Natural killer cell (primary cell): ENCODE results near the gene PPFIA1. TPM values are rescaled to one million over a fixed set of nuclear protein-coding genes. Genes with fewer than 3 reads are reported as not detected.
A peak's percentile ranks its signal among the peaks of the same experiment; 100 is the strongest.

ENCODE experiments used
- ATAC-seq, 3 donors: fragments of 150-1000 bp in 2 of 3; fragments of 200-7000 bp in 1 of 3; cut with Tn5 transposase; 1 replicate in 1 of 3; 2 replicates in 2 of 3; pipeline ENCODE4 v1.10.0; 2021; ENCODE audit warnings: mild to moderate bottlenecking in 2 of 3, moderate library complexity in 2 of 3
- DNase-seq, 2 donors: peaks; one replicate each; pipeline versions ENCODE4 v3.0.0 to v3.0.0-alpha.2; 2013 to 2021; ENCODE audit warnings: mixed read lengths in 1 of 2
- H3K27ac ChIP-seq: one replicate; pipeline ENCODE4 v1.5.1; 2013; ENCODE audit warnings: mild to moderate bottlenecking, low read length
- H3K27me3 ChIP-seq: one replicate; pipeline ENCODE4 v1.6.1; 2013; ENCODE audit warnings: low read length; ENCODE audit not compliant: control insufficient read depth, insufficient read depth
- H3K36me3 ChIP-seq: one replicate; pipeline ENCODE4 v1.6.1; 2013; ENCODE audit warnings: low read length; ENCODE audit not compliant: control insufficient read depth, insufficient read depth
- H3K4me1 ChIP-seq: one replicate; pipeline ENCODE4 v1.6.1; 2013; ENCODE audit warnings: low read length; ENCODE audit not compliant: control insufficient read depth, insufficient read depth
- H3K4me3 ChIP-seq: one replicate; pipeline ENCODE4 v1.5.1; 2013; ENCODE audit warnings: low read length
- H3K9me3 ChIP-seq: one replicate; pipeline ENCODE4 v1.6.1; 2013; ENCODE audit warnings: low read length; ENCODE audit not compliant: control insufficient read depth, insufficient read depth
- H3K27ac Mint-ChIP-seq, 2 donors: one replicate each; pipeline ENCODE4 v1.8.0; 2022; ENCODE audit warnings: mild to moderate bottlenecking in 2 of 2, mixed read lengths in 2 of 2, moderate library complexity in 1 of 2
- H3K27me3 Mint-ChIP-seq, 2 donors: one replicate each; pipeline ENCODE4 v1.8.0; 2022; ENCODE audit warnings: low read depth in 2 of 2, mixed read lengths in 2 of 2
- H3K36me3 Mint-ChIP-seq: one replicate; pipeline ENCODE4 v1.8.0; 2022; ENCODE audit warnings: mixed read lengths
- H3K4me1 Mint-ChIP-seq, 2 donors: one replicate each; pipeline ENCODE4 v1.8.0; 2022; ENCODE audit warnings: mixed read lengths in 2 of 2
- H3K4me3 Mint-ChIP-seq: one replicate; pipeline ENCODE4 v1.8.0; 2022; ENCODE audit warnings: mild to moderate bottlenecking, moderate library complexity, mixed read lengths
- H3K9me3 Mint-ChIP-seq, 2 donors: one replicate each; pipeline ENCODE4 v1.8.0; 2022; ENCODE audit warnings: mixed read lengths in 2 of 2
- WGBS: methylation state at CpG from one replicate; pipeline ENCODE4 v1.1.7; 2013; ENCODE audit warnings: missing lambda C conversion rate; ENCODE audit not compliant: insufficient coverage; 5-methylcytosine and 5-hydroxymethylcytosine counted together
- intact Hi-C: fragments of 100-400 bp; cut with micrococcal nuclease; formaldehyde crosslinking; loops from one replicate; pipeline ENCODE4 v1.14.2; 2022
- total RNA-seq, 4 donors: library from RNA; stranded (reverse); fragments of 120-200 nt in 1 of 4; gene quantifications; one replicate each; pipeline versions ENCODE4 v1.2.3 to v1.2.4, GENCODE V29; 2013 to 2022
- TF ChIP-seq, protein P1 (sequence below): fragments of 200-600 bp; IDR thresholded peaks from one replicate; pipeline ENCODE4 v1.8.0; 2022; ENCODE audit warnings: antibody characterized with exemption

Gene PPFIA1
- total RNA-seq, 3 donors from 2014 or later (not counting 1 experiment from before 2014, with no cell fraction given), result 42.1 to 75.4 (median 51.7) TPM

DNA sequence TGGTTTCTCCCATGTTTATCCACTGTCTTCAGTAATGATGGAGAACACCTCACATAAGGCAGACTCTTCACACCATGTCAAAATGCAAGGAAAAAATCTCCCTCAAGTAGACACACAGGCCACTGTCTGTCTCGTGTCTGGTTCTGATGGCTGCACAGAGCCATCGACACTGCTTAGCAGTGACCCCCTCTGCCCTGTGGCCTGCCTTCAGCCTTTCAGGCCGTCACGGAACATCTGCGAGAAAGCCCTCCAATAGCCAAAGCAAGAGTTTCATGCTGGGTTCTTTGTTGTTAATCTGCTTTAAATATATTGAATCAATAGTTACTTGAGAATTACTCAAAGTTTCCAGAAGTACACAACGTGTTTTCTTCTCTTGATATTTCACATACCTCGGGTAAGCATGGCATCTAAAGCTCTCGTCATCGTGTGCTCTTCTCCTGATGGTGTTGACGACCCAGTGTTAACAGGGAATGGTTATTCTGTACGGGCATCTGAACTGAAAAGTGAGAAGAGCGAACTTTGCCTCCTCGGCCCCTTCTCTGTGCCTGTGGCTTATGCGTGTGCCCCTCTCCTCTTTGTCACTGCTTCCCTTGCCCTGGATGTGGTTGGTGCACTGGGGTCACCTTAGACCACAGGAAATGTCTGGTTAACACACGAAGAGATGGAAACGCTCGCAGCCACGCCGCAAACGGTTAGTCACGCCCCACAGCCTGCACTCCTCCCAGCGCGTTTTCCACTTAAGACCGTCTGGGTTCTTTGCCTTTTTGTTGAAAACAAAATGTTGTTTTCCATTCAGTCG lies 94.5 kb downstream of the PPFIA1 start:
- Histone ChIP-seq H3K27me3 (peaks cover 7% of the 10 kb centered on the region), H3K9me3 (no peaks in the 10 kb centered on the region), H3K4me1 (peaks cover 35% of the 10 kb centered on the region), H3K27ac (no peak overlapping the region), H3K36me3 (peaks cover 20% of the 10 kb centered on the region), H3K4me3 (no peak overlapping the region)
- DNase-seq, result peak; percentile 65 to 69
- Mint-ChIP-seq H3K4me1 (peaks cover 31 to 34% of the 10 kb centered on the region in 2 donors), H3K4me3 (peak overlapping the region; percentile 85), H3K36me3 (no peaks in the 10 kb centered on the region), H3K27ac (peak overlapping the region; percentile 74 to 86), H3K9me3 (no peaks in the 10 kb centered on the region), H3K27me3 (peaks cover 6 to 8% of the 10 kb centered on the region in 2 donors)
- TF ChIP-seq, protein P1, sequence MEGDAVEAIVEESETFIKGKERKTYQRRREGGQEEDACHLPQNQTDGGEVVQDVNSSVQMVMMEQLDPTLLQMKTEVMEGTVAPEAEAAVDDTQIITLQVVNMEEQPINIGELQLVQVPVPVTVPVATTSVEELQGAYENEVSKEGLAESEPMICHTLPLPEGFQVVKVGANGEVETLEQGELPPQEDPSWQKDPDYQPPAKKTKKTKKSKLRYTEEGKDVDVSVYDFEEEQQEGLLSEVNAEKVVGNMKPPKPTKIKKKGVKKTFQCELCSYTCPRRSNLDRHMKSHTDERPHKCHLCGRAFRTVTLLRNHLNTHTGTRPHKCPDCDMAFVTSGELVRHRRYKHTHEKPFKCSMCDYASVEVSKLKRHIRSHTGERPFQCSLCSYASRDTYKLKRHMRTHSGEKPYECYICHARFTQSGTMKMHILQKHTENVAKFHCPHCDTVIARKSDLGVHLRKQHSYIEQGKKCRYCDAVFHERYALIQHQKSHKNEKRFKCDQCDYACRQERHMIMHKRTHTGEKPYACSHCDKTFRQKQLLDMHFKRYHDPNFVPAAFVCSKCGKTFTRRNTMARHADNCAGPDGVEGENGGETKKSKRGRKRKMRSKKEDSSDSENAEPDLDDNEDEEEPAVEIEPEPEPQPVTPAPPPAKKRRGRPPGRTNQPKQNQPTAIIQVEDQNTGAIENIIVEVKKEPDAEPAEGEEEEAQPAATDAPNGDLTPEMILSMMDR, result no peak
- 12% methylated on average over 25 of the region's 25 CpGs for WGBS
- peak; percentile 77 to 96 (median 81) for ATAC-seq
- intact Hi-C loops, result loop anchor here (2.0 kb wide), 1 partner anchor 60 kb away; no protein-coding TSS in a partner anchor

DNA sequence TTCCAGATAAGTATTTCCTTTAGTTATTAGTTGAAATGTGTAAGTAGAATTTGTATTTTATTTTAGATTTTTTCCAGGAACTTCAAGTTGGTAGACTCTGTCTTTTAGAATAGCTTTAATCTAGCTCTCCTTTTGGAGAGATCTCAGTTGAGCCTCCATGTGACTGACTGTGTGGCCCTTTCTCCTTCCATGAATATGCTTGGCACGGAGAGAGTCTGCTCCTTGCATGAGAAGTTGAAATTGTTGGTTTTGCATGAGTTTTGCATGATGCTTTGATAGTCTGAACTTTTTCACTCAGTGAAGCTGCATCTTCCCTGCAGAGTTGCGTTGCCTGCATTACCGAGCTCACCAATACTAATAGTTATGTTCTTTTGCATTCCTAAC lies 95.0 kb downstream of the PPFIA1 start:
- Mint-ChIP-seq H3K27me3 (peaks cover 6 to 11% of the 10 kb centered on the region in 2 donors), H3K27ac (peak overlapping the region; percentile 74 to 86), H3K4me3 (peak overlapping the region; percentile 85), H3K4me1 (peaks cover 31 to 34% of the 10 kb centered on the region in 2 donors), H3K9me3 (no peaks in the 10 kb centered on the region), H3K36me3 (no peaks in the 10 kb centered on the region)
- 14% methylated on average over 1 of the region's 3 CpGs for WGBS
- Histone ChIP-seq H3K27ac (no peak overlapping the region), H3K27me3 (peaks cover 7% of the 10 kb centered on the region), H3K4me3 (no peak overlapping the region), H3K4me1 (peaks cover 35% of the 10 kb centered on the region), H3K9me3 (no peaks in the 10 kb centered on the region), H3K36me3 (peaks cover 20% of the 10 kb centered on the region)
- DNase-seq (no peak), ATAC-seq (peak in 1 of 3 donors; percentile 9)
- intact Hi-C loops, result loop anchor here (2.0 kb wide), 1 partner anchor 59 kb away; no protein-coding TSS in a partner anchor
- TF ChIP-seq, protein P1, result no peak

DNA sequence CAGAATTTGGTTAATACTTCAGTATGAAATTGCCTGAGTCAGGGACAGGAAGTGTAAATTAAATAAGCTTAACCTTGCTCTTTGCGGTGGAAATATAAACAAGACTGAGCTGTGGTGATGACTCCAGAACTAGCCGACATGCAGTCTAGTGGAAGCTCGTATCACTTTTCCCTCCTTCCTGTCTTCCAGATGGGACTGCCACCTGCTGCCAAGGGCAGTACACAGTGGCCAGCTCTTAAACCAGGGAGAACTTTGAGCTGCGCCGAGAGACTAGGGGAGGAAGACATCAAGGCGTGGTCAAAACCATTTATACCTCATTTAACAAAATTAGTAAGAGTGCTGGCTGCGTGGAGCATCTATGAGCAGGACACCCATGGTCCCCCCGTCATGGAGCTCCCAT lies 96.6 kb downstream of the PPFIA1 start:
- peaks cover 16% of the 10 kb centered on the region for H3K36me3 ChIP-seq
- 71% methylated on average over 8 of the region's 8 CpGs for WGBS
- H3K27me3 ChIP-seq, result peaks cover 5% of the 10 kb centered on the region
- DNase-seq, result no peak
- intact Hi-C loops, result loop anchor here (2.0 kb wide), 1 partner anchor 14 kb away; no protein-coding TSS in a partner anchor
- peaks cover 35% of the 10 kb centered on the region for H3K4me1 ChIP-seq
- Mint-ChIP-seq H3K27ac (no peak overlapping the region), H3K36me3 (no peaks in the 10 kb centered on the region), H3K4me3 (peak overlapping the region; percentile 47), H3K27me3 (peaks cover 0 to 10% of the 10 kb centered on the region in 2 donors), H3K4me1 (peaks cover 31 to 41% of the 10 kb centered on the region in 2 donors), H3K9me3 (peaks cover 0 to 4% of the 10 kb centered on the region in 2 donors)
- no peaks in the 10 kb centered on the region for H3K9me3 ChIP-seq
- H3K27ac ChIP-seq, result no peak overlapping the region
- H3K4me3 ChIP-seq, result no peak overlapping the region
- TF ChIP-seq, protein P1, result no peak
- no peak for ATAC-seq
